Liver (tissue), 9 donors: Measurements from ENCODE around the gene TYRO3. TPM values are rescaled to one million over a fixed set of nuclear protein-coding genes. Genes with fewer than 3 reads are reported as not detected.

ENCODE experiments used
- DNase-seq: peaks from one replicate; pipeline ENCODE4 v3.0.0-alpha.2; 2017; ENCODE audit warnings: low spot score
- H3K27ac ChIP-seq, 2 donors: one replicate each; pipeline ENCODE4 v1.7.0; 2013; ENCODE audit warnings: inconsistent platforms in 2 of 2, low read length in 2 of 2, control low read depth in 1 of 2, low read depth in 1 of 2, mild to moderate bottlenecking in 1 of 2
- H3K27me3 ChIP-seq, 4 donors: one replicate each; pipeline versions ENCODE4 v1.6.1 to v1.7.0; 2013; ENCODE audit warnings: low read length in 3 of 4, inconsistent platforms in 1 of 4, mild to moderate bottlenecking in 1 of 4, moderate library complexity in 1 of 4; ENCODE audit not compliant: control insufficient read depth in 4 of 4, insufficient read depth in 4 of 4
- H3K36me3 ChIP-seq, 4 donors: one replicate each; pipeline versions ENCODE4 v1.6.1 to v1.7.0; 2013; ENCODE audit warnings: low read length in 3 of 4, mild to moderate bottlenecking in 3 of 4, low read depth in 1 of 4, moderate library complexity in 1 of 4; ENCODE audit not compliant: control insufficient read depth in 4 of 4, insufficient read depth in 3 of 4
- H3K4me1 ChIP-seq, 4 donors: one replicate each; pipeline versions ENCODE4 v1.6.1 to v1.7.0; 2013; ENCODE audit warnings: low read length in 3 of 4, mild to moderate bottlenecking in 3 of 4, moderate library complexity in 1 of 4; ENCODE audit not compliant: control insufficient read depth in 4 of 4, insufficient read depth in 4 of 4
- H3K4me3 ChIP-seq, 3 donors: one replicate each; pipeline versions ENCODE4 v1.6.1 to v1.7.0; 2013; ENCODE audit warnings: low read length in 3 of 3, control low read depth in 1 of 3, low read depth in 1 of 3, mild to moderate bottlenecking in 1 of 3
- H3K9ac ChIP-seq, 2 donors: one replicate each; pipeline ENCODE4 v1.7.0; 2013; ENCODE audit warnings: low read length in 2 of 2, mild to moderate bottlenecking in 2 of 2, moderate library complexity in 2 of 2, control low read depth in 1 of 2, low read depth in 1 of 2
- H3K9me3 ChIP-seq, 4 donors: one replicate each; pipeline versions ENCODE4 v1.6.1 to v1.7.0; 2013; ENCODE audit warnings: low read length in 3 of 4; ENCODE audit not compliant: control insufficient read depth in 4 of 4
- CTCF ChIP-seq: fragments of 150-350 bp; IDR thresholded peaks from 2 replicates; pipeline ENCODE4 v1.5.1; 2017; ENCODE audit warnings: improper control_type of control experiment, low read depth, low read length; ENCODE audit not compliant: missing input control
- EGR1 ChIP-seq, 2 donors: IDR thresholded peaks; 2 replicates each; pipeline ENCODE4 v1.6.1; 2016 to 2018; ENCODE audit warnings: antibody characterized with exemption in 2 of 2, low read depth in 2 of 2
- FOXA1 ChIP-seq: IDR thresholded peaks from 2 replicates; pipeline ENCODE4 v1.6.1; 2016; ENCODE audit warnings: antibody characterized with exemption
- FOXA2 ChIP-seq: IDR thresholded peaks from 2 replicates; pipeline ENCODE4 v1.6.1; 2016; ENCODE audit warnings: antibody characterized with exemption
- GABPA ChIP-seq, 2 donors: IDR thresholded peaks in 1 of 2; conservative IDR thresholded peaks in 1 of 2; 2 replicates each; pipeline ENCODE4 v1.6.1; 2016; ENCODE audit warnings: antibody characterized with exemption in 2 of 2, mild to moderate bottlenecking in 1 of 2, moderate library complexity in 1 of 2
- HNF4A ChIP-seq, 2 donors: conservative IDR thresholded peaks; 2 replicates each; pipeline ENCODE4 v1.6.1; 2016; ENCODE audit warnings: antibody characterized with exemption in 2 of 2, mild to moderate bottlenecking in 2 of 2
- HNF4G ChIP-seq: IDR thresholded peaks from 2 replicates; pipeline ENCODE4 v1.6.1; 2016; ENCODE audit warnings: antibody characterized with exemption
- JUND ChIP-seq, 2 donors: IDR thresholded peaks; 2 replicates each; pipeline ENCODE4 v1.6.1; 2016; ENCODE audit warnings: antibody characterized with exemption in 2 of 2
- NR2F2 ChIP-seq: IDR thresholded peaks from 2 replicates; pipeline ENCODE4 v1.6.1; 2016; ENCODE audit warnings: antibody characterized with exemption
- RAD21 ChIP-seq, 2 donors: IDR thresholded peaks; 2 replicates each; pipeline ENCODE4 v1.6.1; 2016; ENCODE audit warnings: antibody characterized with exemption in 2 of 2, mild to moderate bottlenecking in 2 of 2
- REST ChIP-seq: IDR thresholded peaks from 2 replicates; pipeline ENCODE4 v1.6.1; 2016; ENCODE audit warnings: antibody characterized with exemption, mild to moderate bottlenecking
- RXRA ChIP-seq, 2 donors: IDR thresholded peaks; 2 replicates each; pipeline ENCODE4 v1.6.1; 2017 to 2018; ENCODE audit warnings: antibody characterized with exemption in 2 of 2, mild to moderate bottlenecking in 1 of 2
- SP1 ChIP-seq: IDR thresholded peaks from 2 replicates; pipeline ENCODE4 v1.6.1; 2018; ENCODE audit warnings: antibody characterized with exemption, mild to moderate bottlenecking
- TAF1 ChIP-seq: conservative IDR thresholded peaks from 2 replicates; pipeline ENCODE4 v1.6.1; 2016; ENCODE audit warnings: antibody characterized with exemption, mild to moderate bottlenecking
- YY1 ChIP-seq: IDR thresholded peaks from 2 replicates; pipeline ENCODE4 v1.6.1; 2016; ENCODE audit warnings: antibody characterized with exemption, mild to moderate bottlenecking
- ZBTB33 ChIP-seq: IDR thresholded peaks from 2 replicates; pipeline ENCODE4 v1.6.1; 2016; ENCODE audit warnings: antibody characterized with exemption
- WGBS: extraction: QIAGEN DNeasy Blood & Tissue Kit; methylation state at CpG from one replicate; pipeline ENCODE4 v1.1.7; 2013; 5-methylcytosine and 5-hydroxymethylcytosine counted together
- polyA plus RNA-seq, 2 donors: library from polyadenylated mRNA; stranded (reverse) in 1 of 2; unstranded in 1 of 2; fragments of 200-250 nt in 1 of 2; fragments of >200 nt in 1 of 2; fragmentation: Nextera tagmentation in 1 of 2; extraction: Ambion mirVana in 1 of 2; gene quantifications; one replicate each; pipeline versions ENCODE4 v1.2.1 to v1.2.3, GENCODE V29; 2013 to 2015
- total RNA-seq, 2 donors: library from RNA; depleted of rRNA; stranded (reverse); fragments of >200 nt; gene quantifications; one replicate each; pipeline ENCODE4 v1.2.3, GENCODE V29; 2014
- TF ChIP-seq, protein P1 (sequence below): IDR thresholded peaks from 2 replicates; pipeline ENCODE4 v1.6.1; 2016; ENCODE audit warnings: antibody characterized with exemption
- TF ChIP-seq, protein P2 (sequence below): IDR thresholded peaks from 2 replicates; pipeline ENCODE4 v1.6.1; 2016; ENCODE audit warnings: antibody characterized with exemption
- donor health status: healthy.
- donor health status: healthy.
- donor health status: healthy.
- donor health status: healthy.
- donor health status: healthy.

Gene TYRO3
- total and polyA plus RNA-seq, 4 donors = 1.1 to 2.3 (median 2.3) TPM

GRCh38 chr15:41565702-41566101 lies 6.7 kb downstream of the TYRO3 start:
- H3K36me3 ChIP-seq = no peaks in the 10 kb centered on the region
- H3K9me3 ChIP-seq = no peaks in the 10 kb centered on the region
- no peak overlapping the region for H3K9ac ChIP-seq
- H3K27ac ChIP-seq = no peak overlapping the region
- TF ChIP-seq EGR1 (IDR thresholded peaks at IDR 0.05; ENCODE audit: low read depth in 2 of 2) = no peak
- TF ChIP-seq RAD21 (IDR thresholded peaks at IDR 0.05) = no peak
- no peak for TF ChIP-seq ZBTB33
- TF ChIP-seq, protein P1, sequence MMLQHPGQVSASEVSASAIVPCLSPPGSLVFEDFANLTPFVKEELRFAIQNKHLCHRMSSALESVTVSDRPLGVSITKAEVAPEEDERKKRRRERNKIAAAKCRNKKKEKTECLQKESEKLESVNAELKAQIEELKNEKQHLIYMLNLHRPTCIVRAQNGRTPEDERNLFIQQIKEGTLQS = no peak
- TF ChIP-seq FOXA2 = no peak
- TF ChIP-seq CTCF = no peak
- no peak for TF ChIP-seq JUND (IDR thresholded peaks at IDR 0.05)
- TF ChIP-seq TAF1 = no peak
- no peak for TF ChIP-seq SP1
- no peak for TF ChIP-seq HNF4A (conservative IDR thresholded peaks at IDR 0.05)
- TF ChIP-seq HNF4G = no peak
- TF ChIP-seq GABPA (IDR thresholded peaks at IDR 0.05 in 1 of 2, conservative IDR thresholded peaks at IDR 0.05 in 1 of 2) = no peak
- TF ChIP-seq, protein P2, sequence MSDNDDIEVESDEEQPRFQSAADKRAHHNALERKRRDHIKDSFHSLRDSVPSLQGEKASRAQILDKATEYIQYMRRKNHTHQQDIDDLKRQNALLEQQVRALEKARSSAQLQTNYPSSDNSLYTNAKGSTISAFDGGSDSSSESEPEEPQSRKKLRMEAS = no peak
- no peak for TF ChIP-seq YY1
- no peak for TF ChIP-seq FOXA1
- no peak for TF ChIP-seq RXRA (IDR thresholded peaks at IDR 0.05)
- TF ChIP-seq REST = no peak
- TF ChIP-seq NR2F2 = no peak
- H3K4me3 ChIP-seq = no peak overlapping the region
- H3K4me1 ChIP-seq = peaks cover 0 to 4% (median 0%) of the 10 kb centered on the region in 4 donors
- DNase-seq = no peak
- WGBS = 83% methylated on average over 3 of the region's 3 CpGs
- no peaks in the 10 kb centered on the region for H3K27me3 ChIP-seq
